Gastroesophageal sphincter (tissue), 4 donors: Measurements from ENCODE around the gene PCDH15. TPM values are rescaled to one million over a fixed set of nuclear protein-coding genes. Genes with fewer than 3 reads are reported as not detected.

ENCODE experiments used
- ATAC-seq: fragments of 150-250 bp; one replicate; pipeline ENCODE4 v1.9.1; 2016; ENCODE audit warnings: mild to moderate bottlenecking, moderate library complexity
- H3K27ac ChIP-seq, 4 donors: fragments of 200-600 bp; sonication (generic) in 3 of 4; 1 replicate in 3 of 4; 2 replicates in 1 of 4; pipeline ENCODE4 v1.5.1; 2016 to 2019
- H3K27me3 ChIP-seq: fragments of 200-600 bp; sonication (generic); one replicate; pipeline ENCODE4 v1.5.1; 2019
- H3K36me3 ChIP-seq, 2 donors: fragments of 200-600 bp; sonication (generic); one replicate each; pipeline ENCODE4 v1.5.1; 2019; ENCODE audit warnings: control low read depth in 1 of 2
- H3K4me1 ChIP-seq, 3 donors: fragments of 200-600 bp; sonication (generic); 1 replicate in 2 of 3; 2 replicates in 1 of 3; pipeline ENCODE4 v1.5.1; 2016 to 2019; ENCODE audit warnings: control low read depth in 2 of 3
- H3K4me3 ChIP-seq, 2 donors: fragments of 200-600 bp; sonication (generic); one replicate each; pipeline ENCODE4 v1.5.1; 2019; ENCODE audit warnings: mild to moderate bottlenecking in 1 of 2, moderate library complexity in 1 of 2
- H3K9me3 ChIP-seq, 3 donors: fragments of 200-600 bp; sonication (generic); one replicate each; pipeline ENCODE4 v1.5.1; 2017 to 2019; ENCODE audit warnings: control low read depth in 2 of 3
- EP300 ChIP-seq: sonication (generic); formaldehyde crosslinking; IDR thresholded peaks from one replicate; pipeline ENCODE4 v1.6.1; 2017; ENCODE audit warnings: antibody characterized with exemption, mild to moderate bottlenecking
- POLR2A ChIP-seq, 2 donors: fragments of 450-650 bp; IDR thresholded peaks; one replicate each; pipeline ENCODE4 v1.6.1; 2017; ENCODE audit warnings: antibody characterized with exemption in 2 of 2, mild to moderate bottlenecking in 2 of 2, moderate library complexity in 1 of 2
- POLR2AphosphoS5 ChIP-seq: sonication (generic); formaldehyde crosslinking; IDR thresholded peaks from one replicate; pipeline ENCODE4 v1.6.1; 2017; ENCODE audit warnings: antibody characterized with exemption
- WGBS, 2 donors: methylation state at CpG; one replicate each; pipeline ENCODE4 v1.1.5; 2018; ENCODE audit warnings: low coverage in 1 of 2; 5-methylcytosine and 5-hydroxymethylcytosine counted together
- total RNA-seq, 4 donors: library from RNA; depleted of rRNA; stranded (reverse); fragments of >200 nt; gene quantifications; one replicate each; pipeline ENCODE4 v1.1.0, GENCODE V29; 2016
- TF ChIP-seq, protein P1 (sequence below), 4 experiments: fragments of 200-600 bp in 2 of 4; fragments of 450-650 bp in 2 of 4; sonication (generic) in 1 of 4; IDR thresholded peaks; one replicate each; pipeline ENCODE4 v1.5.1; 2017 to 2019; ENCODE audit warnings: antibody characterized with exemption in 4 of 4, mild to moderate bottlenecking in 2 of 4, moderate library complexity in 2 of 4

Gene PCDH15
- total RNA-seq, 4 donors from 2014 or later = 0.10 to 0.50 (median 0.27) TPM; not detected in 1

DNA sequence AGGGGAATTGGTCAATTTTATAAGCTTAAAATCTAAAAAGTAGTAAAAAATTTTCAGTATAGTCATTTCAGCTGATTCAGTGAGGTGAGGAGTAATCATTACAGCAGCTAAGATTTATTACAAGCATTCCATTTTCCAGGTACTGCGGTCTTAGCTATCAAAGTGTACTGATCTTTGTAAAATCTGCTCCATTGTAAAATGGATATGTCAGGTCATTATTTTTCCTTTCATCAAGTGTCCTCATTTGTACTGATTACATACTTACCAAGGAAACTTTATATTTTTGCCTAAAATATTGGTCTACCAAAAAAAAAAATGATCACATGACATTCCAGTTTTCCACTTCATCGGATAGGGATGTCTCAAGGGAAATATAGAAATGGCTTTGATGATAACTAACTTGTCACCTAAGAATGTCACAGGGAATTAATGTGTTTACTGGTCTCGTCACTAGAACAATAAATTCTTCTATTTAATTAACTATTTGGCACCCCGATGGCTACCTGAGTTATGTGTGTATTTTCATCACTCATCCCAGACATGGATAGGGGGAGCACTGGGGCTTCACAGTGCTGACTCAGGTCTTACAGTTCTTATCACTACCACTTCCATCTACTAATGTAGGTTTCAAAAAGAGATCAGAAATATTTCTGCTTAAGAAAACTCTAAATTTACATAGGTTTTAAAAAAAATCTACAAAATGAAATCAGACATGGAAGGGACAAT lies 948.4 kb downstream of the PCDH15 start:
- Histone ChIP-seq H3K27me3 (no peaks in the 10 kb centered on the region), H3K36me3 (no peaks in the 10 kb centered on the region), H3K4me1 (no peaks in the 10 kb centered on the region), H3K27ac (no peak overlapping the region), H3K9me3 (no peaks in the 10 kb centered on the region), H3K4me3 (no peak overlapping the region)
- WGBS, 2 donors = 55 to 63% methylated on average over 3 to 4 of the region's 4 CpGs
- TF ChIP-seq POLR2AphosphoS5 (no peak), POLR2A (IDR thresholded peaks at IDR 0.05) (no peak), EP300 (no peak)
- TF ChIP-seq, protein P1, sequence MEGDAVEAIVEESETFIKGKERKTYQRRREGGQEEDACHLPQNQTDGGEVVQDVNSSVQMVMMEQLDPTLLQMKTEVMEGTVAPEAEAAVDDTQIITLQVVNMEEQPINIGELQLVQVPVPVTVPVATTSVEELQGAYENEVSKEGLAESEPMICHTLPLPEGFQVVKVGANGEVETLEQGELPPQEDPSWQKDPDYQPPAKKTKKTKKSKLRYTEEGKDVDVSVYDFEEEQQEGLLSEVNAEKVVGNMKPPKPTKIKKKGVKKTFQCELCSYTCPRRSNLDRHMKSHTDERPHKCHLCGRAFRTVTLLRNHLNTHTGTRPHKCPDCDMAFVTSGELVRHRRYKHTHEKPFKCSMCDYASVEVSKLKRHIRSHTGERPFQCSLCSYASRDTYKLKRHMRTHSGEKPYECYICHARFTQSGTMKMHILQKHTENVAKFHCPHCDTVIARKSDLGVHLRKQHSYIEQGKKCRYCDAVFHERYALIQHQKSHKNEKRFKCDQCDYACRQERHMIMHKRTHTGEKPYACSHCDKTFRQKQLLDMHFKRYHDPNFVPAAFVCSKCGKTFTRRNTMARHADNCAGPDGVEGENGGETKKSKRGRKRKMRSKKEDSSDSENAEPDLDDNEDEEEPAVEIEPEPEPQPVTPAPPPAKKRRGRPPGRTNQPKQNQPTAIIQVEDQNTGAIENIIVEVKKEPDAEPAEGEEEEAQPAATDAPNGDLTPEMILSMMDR (IDR thresholded peaks at IDR 0.05) = no peak
- ATAC-seq = no peak

DNA sequence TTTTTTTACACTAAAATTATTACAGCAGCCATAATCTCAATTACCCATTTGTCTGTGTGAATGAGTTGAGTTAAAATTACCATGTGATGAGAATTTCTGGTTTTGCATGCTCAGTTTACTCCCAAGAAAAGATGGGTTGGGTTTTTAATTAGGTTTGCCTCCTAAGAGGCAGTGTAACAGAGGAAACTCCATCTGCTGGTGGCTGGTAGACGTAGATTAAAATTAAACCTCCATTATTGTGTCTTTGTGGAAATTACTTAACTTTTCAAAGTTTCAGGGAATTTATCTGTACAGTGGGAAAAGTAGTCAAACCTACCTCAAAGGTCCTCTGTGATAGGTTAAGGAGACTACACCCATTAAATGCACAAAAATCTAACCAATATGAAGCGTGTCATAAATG lies 954.2 kb downstream of the PCDH15 start:
- no peak for ATAC-seq
- WGBS, 2 donors = 83 to 92% methylated on average over 2 of the region's 2 CpGs
- no peak overlapping the region for H3K27ac ChIP-seq
- H3K36me3 ChIP-seq = no peaks in the 10 kb centered on the region
- H3K9me3 ChIP-seq = no peaks in the 10 kb centered on the region
- H3K4me1 ChIP-seq = no peaks in the 10 kb centered on the region
- TF ChIP-seq POLR2A (IDR thresholded peaks at IDR 0.05) = no peak
- TF ChIP-seq, protein P1 (IDR thresholded peaks at IDR 0.05) = no peak
- no peak for TF ChIP-seq POLR2AphosphoS5
- no peak for TF ChIP-seq EP300
- no peaks in the 10 kb centered on the region for H3K27me3 ChIP-seq
- no peak overlapping the region for H3K4me3 ChIP-seq

DNA sequence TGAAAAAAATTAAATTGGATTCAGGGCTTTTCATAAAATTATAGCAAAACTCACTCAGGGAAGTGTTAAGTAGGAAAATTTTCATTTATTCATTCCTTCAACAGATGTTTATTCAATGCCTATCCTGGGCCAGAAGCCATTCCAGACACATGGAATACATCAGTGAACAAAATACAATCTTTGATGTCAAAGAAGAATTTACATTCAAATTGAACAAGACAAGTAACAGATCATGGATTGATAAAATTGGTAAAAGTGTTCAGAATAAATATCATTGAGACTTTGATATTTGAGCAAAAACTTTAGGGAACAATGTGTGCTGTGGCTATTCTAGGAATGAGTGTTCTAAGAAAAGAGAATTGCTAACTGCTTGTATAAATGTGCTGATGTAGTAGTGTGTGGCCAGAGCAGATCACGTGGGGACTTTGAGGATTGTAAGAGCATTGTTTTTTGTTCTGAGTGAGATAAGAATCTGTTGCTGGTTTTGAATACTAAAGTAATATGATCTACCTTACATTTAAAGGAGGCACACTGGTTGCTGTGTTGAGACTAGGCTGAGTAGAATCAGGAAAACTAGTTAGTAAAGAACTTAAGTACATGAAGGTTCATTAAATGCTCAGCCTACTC lies 957.2 kb downstream of the PCDH15 start:
- Histone ChIP-seq H3K36me3 (no peaks in the 10 kb centered on the region), H3K27ac (no peak overlapping the region), H3K9me3 (no peaks in the 10 kb centered on the region), H3K27me3 (no peaks in the 10 kb centered on the region), H3K4me1 (no peaks in the 10 kb centered on the region), H3K4me3 (no peak overlapping the region)
- ATAC-seq = no peak
- TF ChIP-seq EP300 (no peak), POLR2AphosphoS5 (no peak), POLR2A (IDR thresholded peaks at IDR 0.05) (no peak)
- TF ChIP-seq, protein P1 (IDR thresholded peaks at IDR 0.05) = no peak
- 0% methylated on average over 1 of the region's 1 CpG for WGBS, 2 donors

DNA sequence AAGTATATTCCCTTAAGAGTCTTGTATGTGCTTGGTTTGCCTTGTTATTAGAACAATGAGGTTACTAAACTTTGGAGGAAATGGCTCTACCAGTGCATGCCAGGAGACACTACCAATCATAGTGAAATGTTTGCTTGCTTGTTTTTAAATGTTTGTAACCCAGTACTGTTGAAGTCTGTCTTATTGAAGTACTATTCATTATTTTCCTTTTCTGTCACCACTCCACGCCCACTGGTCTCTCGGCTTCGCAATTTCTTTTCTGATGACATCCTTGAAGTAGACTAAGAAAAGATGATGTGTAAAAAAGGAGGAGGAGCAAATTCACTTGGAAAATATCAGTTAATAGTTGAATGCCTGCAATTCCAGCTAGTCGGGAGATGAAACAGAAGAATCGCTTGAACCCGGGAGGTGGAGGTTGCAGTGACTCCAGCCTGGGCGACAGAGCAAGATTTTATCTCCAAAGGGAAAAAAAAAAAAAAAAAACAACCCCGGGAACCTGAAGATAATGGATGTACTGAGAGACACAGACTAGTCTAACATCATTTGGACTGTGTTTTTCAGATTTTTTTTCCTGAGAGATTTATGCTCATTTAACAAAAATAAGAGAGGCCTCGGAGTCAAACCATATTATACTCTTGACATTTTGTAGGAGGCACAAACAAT lies 959.4 kb downstream of the PCDH15 start:
- WGBS, 2 donors = 64 to 72% methylated on average over 5 to 9 of the region's 9 CpGs
- TF ChIP-seq, protein P1 (IDR thresholded peaks at IDR 0.05) = no peak
- TF ChIP-seq POLR2AphosphoS5 (no peak), POLR2A (IDR thresholded peaks at IDR 0.05) (no peak)
- Histone ChIP-seq H3K36me3 (no peaks in the 10 kb centered on the region), H3K27me3 (no peaks in the 10 kb centered on the region), H3K9me3 (no peaks in the 10 kb centered on the region), H3K4me1 (no peaks in the 10 kb centered on the region), H3K27ac (no peak overlapping the region), H3K4me3 (no peak overlapping the region)
- no peak for ATAC-seq
